Activated T-helper 1 cell treated with Interleukin-2 at 50 U/mL for 16 hours (primary cell): Measurements from ENCODE around the gene GCKR.
"Not testable (repeated sequence)": the region's sequence is repeated elsewhere in the genome, so short reads cannot be mapped to it uniquely, and the experiment has no call there.

Experiments
- DNase-seq: peaks from one replicate; pipeline ENCODE4 v3.0.0-alpha.2; 2020; ENCODE audit warnings: low read depth

Gene GCKR

GRCh38 chr2:27509326-27509725, 12.7 kb downstream of the GCKR start:
- DNase-seq: no peak

- no peak for DNase-seq
These were observed 21.6 kb downstream of the GCKR start for GRCh38 chr2:27518113-27518781.

- no peak for DNase-seq
These were observed 22.1 kb downstream of the GCKR start for GRCh38 chr2:27518782-27519113.

GRCh38 chr2:27520316-27520715, 23.7 kb downstream of the GCKR start:
- no peak for DNase-seq

GRCh38 chr2:27522400-27522945, 25.8 kb downstream of the GCKR start:
- DNase-seq: no peak

GRCh38 chr2:27527182-27527581, 30.5 kb downstream of the GCKR start:
- DNase-seq: no peak

- no peak for DNase-seq
These were observed 35.3 kb downstream of the GCKR start for GRCh38 chr2:27531983-27532382.

- DNase-seq: no peak
These were observed 40.6 kb downstream of the GCKR start for GRCh38 chr2:27537287-27537686.

- DNase-seq: not testable (repeated sequence)
These were observed 42.3 kb downstream of the GCKR start for GRCh38 chr2:27538839-27539450.

- DNase-seq: not testable (repeated sequence)
These were observed 43.0 kb downstream of the GCKR start for GRCh38 chr2:27539649-27540048.

GRCh38 chr2:27544143-27544821, 47.6 kb downstream of the GCKR start:
- no peak for DNase-seq

GRCh38 chr2:27545348-27546141, 48.9 kb downstream of the GCKR start:
- DNase-seq: no peak

- no peak for DNase-seq
These were observed 52.7 kb downstream of the GCKR start for GRCh38 chr2:27549303-27549702.

GRCh38 chr2:27551514-27551913, 54.9 kb downstream of the GCKR start:
- DNase-seq: no peak

GRCh38 chr2:27552941-27553340, 56.3 kb downstream of the GCKR start:
- DNase-seq: no peak

GRCh38 chr2:27554451-27554850, 57.8 kb downstream of the GCKR start:
- not testable (repeated sequence) for DNase-seq

- no peak for DNase-seq
These were observed 62.6 kb downstream of the GCKR start for GRCh38 chr2:27559228-27559627.

GRCh38 chr2:27561060-27561459, 64.4 kb downstream of the GCKR start:
- DNase-seq: no peak

- no peak for DNase-seq
These were observed 70.0 kb downstream of the GCKR start for GRCh38 chr2:27566628-27567027.

- no peak for DNase-seq
These were observed 72.8 kb downstream of the GCKR start for GRCh38 chr2:27569398-27569797.

GRCh38 chr2:27571197-27571596, 74.6 kb downstream of the GCKR start:
- no peak for DNase-seq

- no peak for DNase-seq
These were observed 75.0 kb downstream of the GCKR start for GRCh38 chr2:27571681-27572080.
